MM.1S (cell line): Measurements from ENCODE around the gene SPINT1.

Source experiments
- CTCF ChIP-seq: fragments of 300-600 bp; sonication (generic); IDR thresholded peaks from 2 replicates; pipeline ENCODE4 v1.5.1; 2016; ENCODE audit warnings: antibody characterized with exemption, low read length, mixed read lengths
- EZH2 ChIP-seq: fragments of 300-600 bp; sonication (generic); optimal IDR thresholded peaks from 2 replicates; pipeline ENCODE3; 2017; ENCODE audit warnings: low read depth, mild to moderate bottlenecking, antibody characterized with exemption, low read length, mixed read lengths
- EZH2phosphoT487 ChIP-seq: fragments of 300-600 bp; sonication (generic); IDR thresholded peaks from 2 replicates; pipeline ENCODE4 v1.6.1; 2018; ENCODE audit warnings: antibody characterized with exemption, low read length

GRCh38 chr15:40845036-40845435 is 1.2 kb downstream of the SPINT1 start:
- TF ChIP-seq CTCF = no peak
- TF ChIP-seq EZH2 = no peak
- TF ChIP-seq EZH2phosphoT487 = no peak
